Kidney glomerular epithelial cell (primary cell): ENCODE results near the gene RNF115.

Source experiments
- DNase-seq: peaks from one replicate; lab custom pipeline; 2025; lab: John Stamatoyannopoulos, UW

RNF115 gene

GRCh38 chr1:145701306-145701862, 122.5 kb downstream of the RNF115 start:
- DNase-seq: peak; percentile 30

DNA sequence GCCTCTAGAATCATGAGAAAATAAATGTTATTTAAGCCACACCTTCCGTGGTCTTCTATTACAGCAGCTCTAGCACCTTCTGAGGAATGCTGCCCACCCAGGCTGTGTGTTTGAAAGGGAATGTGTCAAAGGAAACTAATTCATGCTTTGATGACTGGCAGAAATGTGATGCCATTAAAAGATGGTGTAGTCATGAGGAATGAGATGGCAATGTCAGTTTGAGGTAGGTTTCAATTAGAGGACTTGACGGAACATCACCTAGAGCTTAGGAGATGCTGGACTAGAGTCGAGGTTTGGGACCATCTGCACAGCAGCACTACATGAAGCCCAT, 127.3 kb downstream of the RNF115 start:
- DNase-seq: peak; percentile 48

DNA sequence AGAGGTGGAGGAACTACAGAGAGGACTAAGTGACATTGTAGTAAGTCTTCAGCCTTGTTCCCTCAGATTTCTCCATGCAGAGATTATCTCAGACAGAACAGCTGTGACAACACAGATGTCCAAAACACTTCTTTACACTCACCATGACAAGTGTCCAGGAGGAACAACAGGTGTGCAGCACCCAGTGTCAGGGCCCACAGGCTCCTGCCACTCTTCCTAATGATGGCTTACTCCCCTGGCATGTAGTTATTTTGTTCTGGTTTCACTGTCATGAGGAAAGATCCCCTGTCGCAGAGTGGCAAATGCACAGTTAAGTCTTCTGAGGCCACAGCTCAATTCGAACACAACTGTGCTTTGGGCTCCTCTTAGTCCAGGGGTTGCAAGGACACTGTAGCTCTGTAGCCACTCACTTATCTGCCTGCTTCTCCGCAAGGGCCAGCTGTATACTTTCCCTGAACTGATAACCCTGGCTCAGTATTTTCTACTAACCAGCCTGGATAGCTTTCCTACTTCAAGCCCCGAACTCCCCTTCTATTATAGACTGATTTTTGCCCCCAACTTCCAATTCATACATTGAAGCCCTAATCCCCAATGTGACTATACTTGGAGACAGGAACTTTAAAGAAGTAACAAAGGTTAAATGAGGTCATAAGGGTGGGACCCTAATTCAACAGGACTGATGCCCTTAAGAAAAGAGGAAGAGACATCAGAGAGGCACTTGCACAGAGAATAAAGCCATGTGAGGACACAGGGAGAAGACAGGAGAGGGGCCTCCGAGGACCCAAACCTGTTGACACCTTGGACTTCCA, 127.9 kb downstream of the RNF115 start:
- DNase-seq: no peak

- peak; percentile 93 for DNase-seq
Measured at GRCh38 chr1:145692785-145693443, 131.0 kb downstream of the RNF115 start.

GRCh38 chr1:145690587-145691558, 133.0 kb downstream of the RNF115 start:
- DNase-seq: peak; percentile 41

DNA sequence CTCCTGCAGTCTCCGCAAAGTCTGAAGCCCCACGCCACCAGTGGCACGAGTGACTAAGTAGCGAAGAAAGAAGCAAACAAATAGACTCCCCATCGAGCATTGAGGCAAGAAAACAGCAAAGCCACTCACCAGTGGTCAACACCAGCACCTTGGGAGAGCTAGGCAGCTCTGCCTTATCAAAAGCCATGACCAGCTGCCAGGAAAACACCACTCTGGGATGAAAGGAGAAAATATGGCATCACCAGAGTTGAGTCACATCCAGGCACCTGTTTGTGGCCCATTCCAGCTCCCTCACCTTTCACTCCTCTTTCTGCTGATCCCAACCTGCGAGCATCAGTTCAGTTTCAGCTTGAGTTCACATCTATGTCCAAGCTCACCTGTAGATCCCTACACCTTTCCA, 134.0 kb downstream of the RNF115 start:
- DNase-seq: no peak

DNA sequence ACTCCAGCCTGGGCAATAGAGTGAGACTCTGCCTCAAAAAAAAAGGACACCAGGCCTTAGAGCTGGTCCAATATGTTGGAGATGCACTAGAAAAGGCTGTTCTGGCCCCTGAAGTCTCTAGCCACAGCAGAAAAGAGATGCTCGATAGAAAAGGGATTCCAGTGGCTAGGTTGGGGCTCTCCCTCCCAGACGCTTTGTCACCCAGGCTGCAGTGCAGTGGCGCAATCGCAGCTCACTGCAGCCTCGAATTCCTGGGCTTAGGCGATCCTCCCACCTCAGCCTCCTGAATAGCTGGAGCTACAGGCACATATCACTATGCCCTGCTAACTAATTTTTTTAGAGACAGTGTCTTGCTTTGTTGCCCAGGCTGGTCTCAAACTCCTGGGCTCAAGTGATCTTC, 135.0 kb downstream of the RNF115 start:
- no peak for DNase-seq
